Left kidney (tissue), 2 donors: Measurements from ENCODE around the gene SYT1. TPM values are rescaled to one million over a fixed set of nuclear protein-coding genes. Genes with fewer than 3 reads are reported as not detected.
"Not testable (repeated sequence)": the region's sequence is repeated elsewhere in the genome, so short reads cannot be mapped to it uniquely, and the experiment has no call there.

Experiments
- DNase-seq: peaks from one replicate; pipeline ENCODE4 v3.0.0-alpha.2; 2013
- polyA plus RNA-seq: library from polyadenylated mRNA; unstranded; fragments of 120-200 nt; gene quantifications from one replicate; pipeline ENCODE4 v1.2.1, GENCODE V29; 2013; ENCODE audit not compliant: insufficient read length

The SYT1 gene
- polyA plus RNA-seq, 1 donor, result 21.7 TPM

GRCh38 chr12:79140711-79141110 lies 276.1 kb downstream of the SYT1 start:
- DNase-seq, result no peak

- DNase-seq, result no peak
Measured at GRCh38 chr12:79141776-79142175, 277.2 kb downstream of the SYT1 start.

GRCh38 chr12:79143803-79144202 lies 279.2 kb downstream of the SYT1 start:
- no peak for DNase-seq

GRCh38 chr12:79151956-79152355 lies 287.4 kb downstream of the SYT1 start:
- DNase-seq, result no peak

- no peak for DNase-seq
Measured at GRCh38 chr12:79155683-79156082, 291.1 kb downstream of the SYT1 start.

- DNase-seq, result no peak
Measured at GRCh38 chr12:79156846-79157463, 292.4 kb downstream of the SYT1 start.

GRCh38 chr12:79161249-79161934 lies 296.8 kb downstream of the SYT1 start:
- DNase-seq, result no peak

- no peak for DNase-seq
Measured at GRCh38 chr12:79162147-79162772, 297.7 kb downstream of the SYT1 start.

- DNase-seq, result no peak
Measured at GRCh38 chr12:79162948-79163347, 298.4 kb downstream of the SYT1 start.

GRCh38 chr12:79164890-79165289 lies 300.3 kb downstream of the SYT1 start:
- DNase-seq, result no peak

- DNase-seq, result no peak
Measured at GRCh38 chr12:79168687-79169086, 304.1 kb downstream of the SYT1 start.

GRCh38 chr12:79174626-79175025 lies 310.1 kb downstream of the SYT1 start:
- peak; percentile 30 for DNase-seq

- DNase-seq, result no peak
Measured at GRCh38 chr12:79183003-79183402, 318.4 kb downstream of the SYT1 start.

GRCh38 chr12:79183926-79184325 lies 319.4 kb downstream of the SYT1 start:
- no peak for DNase-seq

- DNase-seq, result no peak
Measured at GRCh38 chr12:79186506-79186905, 321.9 kb downstream of the SYT1 start.

GRCh38 chr12:79187032-79187431 lies 322.5 kb downstream of the SYT1 start:
- DNase-seq, result no peak

GRCh38 chr12:79191391-79191790 lies 326.8 kb downstream of the SYT1 start:
- DNase-seq, result no peak

GRCh38 chr12:79194595-79194994 lies 330.0 kb downstream of the SYT1 start:
- DNase-seq, result no peak

- DNase-seq, result no peak
Measured at GRCh38 chr12:79199166-79199565, 334.6 kb downstream of the SYT1 start.

GRCh38 chr12:79200176-79200575 lies 335.6 kb downstream of the SYT1 start:
- DNase-seq, result no peak

- DNase-seq, result no peak
Measured at GRCh38 chr12:79203058-79203647, 338.6 kb downstream of the SYT1 start.

- DNase-seq, result no peak
Measured at GRCh38 chr12:79206871-79207270, 342.3 kb downstream of the SYT1 start.

GRCh38 chr12:79210403-79210802 lies 345.8 kb downstream of the SYT1 start:
- not testable (repeated sequence) for DNase-seq
